GM12891 (cell line): ENCODE data around the gene CCM2.

Experiments used
- PAX5 ChIP-seq: IDR thresholded peaks from 2 replicates; pipeline ENCODE4 v1.6.1; 2011; ENCODE audit warnings: low read length, moderate library complexity, mild to moderate bottlenecking; ENCODE audit not compliant: insufficient read depth, severe bottlenecking
- POLR2A ChIP-seq: IDR thresholded peaks from 2 replicates; pipeline ENCODE4 v1.6.1; 2011; ENCODE audit warnings: low read depth, low read length, control low read depth
- POLR2AphosphoS5 ChIP-seq: IDR thresholded peaks from 2 replicates; pipeline ENCODE4 v1.6.1; 2011; ENCODE audit warnings: low read depth, low read length, control low read depth
- POU2F2 ChIP-seq: IDR thresholded peaks from 2 replicates; pipeline ENCODE4 v1.6.1; 2011; ENCODE audit warnings: low read depth, mild to moderate bottlenecking, control low read depth, low read length, moderate library complexity
- SPI1 ChIP-seq: IDR thresholded peaks from 2 replicates; pipeline ENCODE4 v1.6.1; 2011; ENCODE audit warnings: low read depth, low read length, control low read depth
- TAF1 ChIP-seq: IDR thresholded peaks from 2 replicates; pipeline ENCODE4 v1.6.1; 2011; ENCODE audit warnings: low read depth, low read length, control low read depth

DNA sequence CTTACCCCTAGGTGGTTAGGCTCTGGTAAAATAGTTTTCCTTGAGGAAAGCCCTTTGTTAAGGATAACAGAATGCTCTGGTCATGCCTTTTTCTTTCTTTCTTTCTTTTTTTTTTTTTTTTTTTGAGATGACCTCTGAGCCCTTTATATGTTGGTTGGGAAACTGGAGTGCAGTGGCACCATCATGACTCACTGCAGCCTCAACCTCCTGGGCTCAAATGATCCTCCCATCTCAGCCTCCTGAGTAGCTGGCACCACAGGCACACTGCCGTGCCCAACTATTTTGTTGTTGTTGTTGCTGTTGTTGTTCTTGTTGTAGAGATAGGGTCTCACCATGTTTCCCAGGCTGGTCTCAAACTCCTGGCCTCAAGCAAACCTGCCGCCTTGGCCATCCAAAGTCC is 61.4 kb downstream of the CCM2 start:
- TF ChIP-seq SPI1 (no peak), POLR2A (no peak), TAF1 (no peak), POLR2AphosphoS5 (no peak), POU2F2 (no peak), PAX5 (no peak)
